Cardiac muscle cell (in vitro differentiated cells and primary cell): Measurements from ENCODE around the gene ORMDL1. TPM values are rescaled to one million over a fixed set of nuclear protein-coding genes. Genes with fewer than 3 reads are reported as not detected.
"Not testable (repeated sequence)": the region's sequence is repeated elsewhere in the genome, so short reads cannot be mapped to it uniquely, and the experiment has no call there.

Source experiments
- DNase-seq, 2 donors: peaks; one replicate each; pipeline versions ENCODE4 v3.0.0 to v3.0.0-alpha.2; 2010 to 2017; ENCODE audit warnings: low read depth in 1 of 2, low spot score in 1 of 2
- H3K27ac ChIP-seq: fragments of 200-600 bp; sonication (generic); 2 replicates; pipeline ENCODE4 v1.5.1; 2016
- H3K27me3 ChIP-seq: fragments of 200-600 bp; sonication (generic); 2 replicates; pipeline ENCODE4 v1.6.0; 2016; ENCODE audit warnings: control low read depth
- H3K36me3 ChIP-seq: fragments of 200-600 bp; sonication (generic); 2 replicates; pipeline ENCODE4 v1.5.1; 2016; ENCODE audit warnings: control low read depth
- H3K4me1 ChIP-seq: fragments of 200-600 bp; sonication (generic); 2 replicates; pipeline ENCODE4 v1.8.1; 2017; ENCODE audit warnings: low read depth, mild to moderate bottlenecking, mixed run types
- H3K4me3 ChIP-seq: fragments of 200-600 bp; sonication (generic); 2 replicates; pipeline ENCODE4 v1.5.1; 2016; ENCODE audit warnings: mild to moderate bottlenecking
- H3K9me3 ChIP-seq: fragments of 200-600 bp; sonication (generic); 2 replicates; pipeline ENCODE4 v1.5.1; 2017; ENCODE audit warnings: low read depth, mild to moderate bottlenecking, control low read depth
- CTCF ChIP-seq: IDR thresholded peaks from 2 replicates; pipeline ENCODE4 v1.5.1; 2012; ENCODE audit warnings: low read depth, mild to moderate bottlenecking, low read length
- polyA plus RNA-seq: library from polyadenylated mRNA; unstranded; fragments of >200 nt; fragmentation: Nextera tagmentation; extraction: Ambion mirVana; gene quantifications from 2 replicates; pipeline ENCODE4 v1.2.1, GENCODE V29; 2016
- total RNA-seq: library from RNA; depleted of rRNA; stranded (reverse); fragments of >200 nt; gene quantifications from 2 replicates; pipeline ENCODE4 v1.2.3, GENCODE V29; 2016

The ORMDL1 gene
- total and polyA plus RNA-seq, 2 experiments from 2014 or later = 96.1 to 138 TPM

GRCh38 chr2:189770590-189771322, 13.4 kb downstream of the ORMDL1 start:
- peaks cover 31% of the 10 kb centered on the region for H3K36me3 ChIP-seq
- peak in 1 of 2 donors; percentile 25 for DNase-seq
- TF ChIP-seq CTCF = no peak
- no peaks in the 10 kb centered on the region for H3K9me3 ChIP-seq
- H3K27ac ChIP-seq = peak overlapping the region; percentile 84
- no peak overlapping the region for H3K4me3 ChIP-seq
- H3K27me3 ChIP-seq = no peaks in the 10 kb centered on the region
- H3K4me1 ChIP-seq = peaks cover 43% of the 10 kb centered on the region

GRCh38 chr2:189763908-189764661, 20.1 kb downstream of the ORMDL1 start:
- Histone ChIP-seq H3K27me3 (no peaks in the 10 kb centered on the region), H3K4me1 (peaks cover 17% of the 10 kb centered on the region), H3K4me3 (no peak overlapping the region), H3K9me3 (no peaks in the 10 kb centered on the region), H3K36me3 (peaks cover 2% of the 10 kb centered on the region), H3K27ac (no peak overlapping the region)
- no peak for TF ChIP-seq CTCF
- peak in 1 of 2 donors; percentile 15 for DNase-seq

- H3K36me3 ChIP-seq = peaks cover 2% of the 10 kb centered on the region
- TF ChIP-seq CTCF = peak; percentile 66
Measured at GRCh38 chr2:189762551-189763298, 21.4 kb downstream of the ORMDL1 start, which contains the start of gene OSGEPL1. OSGEPL1 (minus strand) TSS chr2:189762792; CDS start chr2:189761640, 1,152 bp downstream.

GRCh38 chr2:189762229-189762550, 21.9 kb downstream of the ORMDL1 start:
- Histone ChIP-seq H3K4me3 (peak overlapping the region; percentile 74), H3K36me3 (peaks cover under 1% of the 10 kb centered on the region), H3K27ac (peak overlapping the region; percentile 88), H3K27me3 (no peaks in the 10 kb centered on the region), H3K4me1 (peaks cover 5% of the 10 kb centered on the region), H3K9me3 (no peaks in the 10 kb centered on the region)
- no peak for TF ChIP-seq CTCF
- DNase-seq = no peak

More at GRCh38 chr2:189762551-189763298, 21.4 kb downstream of the ORMDL1 start, which contains the start of gene OSGEPL1:
- DNase-seq = peak; percentile 93 to 94
- Histone ChIP-seq H3K4me3 (peak within 1 kb of the TSS; percentile 74), H3K4me1 (peaks cover 11% of the 10 kb centered on the region), H3K27ac (peak within 1 kb of the TSS; percentile 88), H3K27me3 (no peaks in the 10 kb centered on the region), H3K9me3 (no peaks in the 10 kb centered on the region)

- H3K27me3 ChIP-seq, H3K4me1 ChIP-seq, H3K27ac ChIP-seq, H3K4me3 ChIP-seq, H3K9me3 ChIP-seq, DNase-seq, H3K36me3 ChIP-seq: not testable (repeated sequence)
Measured at GRCh38 chr2:189760154-189760553, 24.0 kb downstream of the ORMDL1 start.
